Testis (tissue), 3 donors: ENCODE data around the gene ZBED3. TPM values are rescaled to one million over a fixed set of nuclear protein-coding genes. Genes with fewer than 3 reads are reported as not detected.

Experiments used
- DNase-seq: peaks from one replicate; pipeline ENCODE4 v3.0.0-alpha.2; 2019
- H3K27ac ChIP-seq, 2 donors: fragments of 200-600 bp; sonication (generic); one replicate each; pipeline ENCODE4 v1.5.1; 2019
- H3K27me3 ChIP-seq: fragments of 200-600 bp; sonication (generic); one replicate; pipeline ENCODE4 v1.5.1; 2019
- H3K36me3 ChIP-seq: fragments of 200-600 bp; sonication (generic); one replicate; pipeline ENCODE4 v1.5.1; 2017; ENCODE audit warnings: low read depth; ENCODE audit errors: missing control alignments
- H3K4me1 ChIP-seq: fragments of 200-600 bp; sonication (generic); one replicate; pipeline ENCODE4 v1.5.1; 2019
- H3K4me3 ChIP-seq, 2 donors: fragments of 200-600 bp; sonication (generic); one replicate each; pipeline ENCODE4 v1.5.1; 2017 to 2019
- H3K9me3 ChIP-seq: fragments of 200-600 bp; sonication (generic); one replicate; pipeline ENCODE4 v1.5.1; 2017
- POLR2A ChIP-seq: fragments of 450-650 bp; IDR thresholded peaks from one replicate; pipeline ENCODE4 v1.6.1; 2017; ENCODE audit warnings: antibody characterized with exemption, mild to moderate bottlenecking, moderate library complexity
- WGBS, 2 donors: methylation state at CpG; one replicate each; pipeline ENCODE4 v1.1.5; 2018; 5-methylcytosine and 5-hydroxymethylcytosine counted together
- intact Hi-C: fragments of 100-400 bp; cut with DNase I; formaldehyde crosslinking; loops from one replicate; pipeline ENCODE4 v1.15.1; 2023; ENCODE audit warnings: low total_unique reads
- polyA plus RNA-seq: library from polyadenylated mRNA; stranded (reverse); fragments of 350-450 nt; fragmentation: Illumina TruSeq; extraction: RNeasy Lipid Tissue Mini Kit (QIAGEN cat#74804); gene quantifications from one replicate; pipeline ENCODE4 v1.2.3, GENCODE V29; 2014; ENCODE audit warnings: low read depth, low replicate concordance; ENCODE audit not compliant: insufficient read depth
- total RNA-seq, 2 donors: library from RNA; depleted of rRNA; stranded (reverse); fragments of >200 nt; gene quantifications; one replicate each; pipeline ENCODE4 v1.2.3, GENCODE V29; 2016
- TF ChIP-seq, protein P1 (sequence below), 3 experiments: fragments of 450-650 bp in 2 of 3; fragments of 200-600 bp in 1 of 3; sonication (generic) in 1 of 3; IDR thresholded peaks; one replicate each; pipeline ENCODE4 v1.5.1; 2016 to 2019; ENCODE audit warnings: antibody characterized with exemption in 3 of 3, mild to moderate bottlenecking in 2 of 3, moderate library complexity in 1 of 3

The ZBED3 gene
- total and polyA plus RNA-seq, 3 donors from 2014 or later, result 6.9 to 14.5 (median 7.9) TPM

- TF ChIP-seq, protein P1, sequence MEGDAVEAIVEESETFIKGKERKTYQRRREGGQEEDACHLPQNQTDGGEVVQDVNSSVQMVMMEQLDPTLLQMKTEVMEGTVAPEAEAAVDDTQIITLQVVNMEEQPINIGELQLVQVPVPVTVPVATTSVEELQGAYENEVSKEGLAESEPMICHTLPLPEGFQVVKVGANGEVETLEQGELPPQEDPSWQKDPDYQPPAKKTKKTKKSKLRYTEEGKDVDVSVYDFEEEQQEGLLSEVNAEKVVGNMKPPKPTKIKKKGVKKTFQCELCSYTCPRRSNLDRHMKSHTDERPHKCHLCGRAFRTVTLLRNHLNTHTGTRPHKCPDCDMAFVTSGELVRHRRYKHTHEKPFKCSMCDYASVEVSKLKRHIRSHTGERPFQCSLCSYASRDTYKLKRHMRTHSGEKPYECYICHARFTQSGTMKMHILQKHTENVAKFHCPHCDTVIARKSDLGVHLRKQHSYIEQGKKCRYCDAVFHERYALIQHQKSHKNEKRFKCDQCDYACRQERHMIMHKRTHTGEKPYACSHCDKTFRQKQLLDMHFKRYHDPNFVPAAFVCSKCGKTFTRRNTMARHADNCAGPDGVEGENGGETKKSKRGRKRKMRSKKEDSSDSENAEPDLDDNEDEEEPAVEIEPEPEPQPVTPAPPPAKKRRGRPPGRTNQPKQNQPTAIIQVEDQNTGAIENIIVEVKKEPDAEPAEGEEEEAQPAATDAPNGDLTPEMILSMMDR (IDR thresholded peaks at IDR 0.05), result no peak
- TF ChIP-seq POLR2A, result no peak
- intact Hi-C loops, result no loop called here
- WGBS, 2 donors, result 75% methylated on average over 1 of the region's 1 CpG
- Histone ChIP-seq H3K4me3 (no peak overlapping the region), H3K27me3 (no peaks in the 10 kb centered on the region), H3K36me3 (no peaks in the 10 kb centered on the region), H3K4me1 (no peaks in the 10 kb centered on the region), H3K27ac (no peak overlapping the region), H3K9me3 (no peaks in the 10 kb centered on the region)
- DNase-seq, result no peak
Observed at GRCh38 chr5:77066823-77067442, 20.2 kb downstream of the ZBED3 start.

- no peak for TF ChIP-seq POLR2A
- TF ChIP-seq, protein P1 (IDR thresholded peaks at IDR 0.05), result no peak
- Histone ChIP-seq H3K4me1 (no peaks in the 10 kb centered on the region), H3K9me3 (no peaks in the 10 kb centered on the region), H3K27ac (no peak overlapping the region), H3K27me3 (no peaks in the 10 kb centered on the region), H3K4me3 (no peak overlapping the region), H3K36me3 (no peaks in the 10 kb centered on the region)
- intact Hi-C loops, result no loop called here
- no peak for DNase-seq
- 75 to 100% methylated on average over 1 of the region's 1 CpG for whole genome bisulfite sequencing, 2 donors
Observed at GRCh38 chr5:77066184-77066583, 20.9 kb downstream of the ZBED3 start.

- no peak overlapping the region for H3K27ac ChIP-seq
- intact Hi-C loops, result no loop called here
- 85 to 90% methylated on average over 3 of the region's 3 CpGs for WGBS, 2 donors
Observed at GRCh38 chr5:77065256-77065655, 21.8 kb downstream of the ZBED3 start.

GRCh38 chr5:77064040-77064439, 23.0 kb downstream of the ZBED3 start:
- intact Hi-C loops, result no loop called here
- no peak for DNase-seq
- TF ChIP-seq POLR2A, result no peak
- TF ChIP-seq, protein P1 (IDR thresholded peaks at IDR 0.05), result no peak
- H3K4me1 ChIP-seq, result no peaks in the 10 kb centered on the region
- H3K4me3 ChIP-seq, result no peak overlapping the region
- no peak overlapping the region for H3K27ac ChIP-seq
- H3K9me3 ChIP-seq, result no peaks in the 10 kb centered on the region
- no peaks in the 10 kb centered on the region for H3K36me3 ChIP-seq
- H3K27me3 ChIP-seq, result no peaks in the 10 kb centered on the region
- WGBS, 2 donors, result 57 to 74% methylated on average over 3 of the region's 3 CpGs

More at GRCh38 chr5:77065256-77065655, 21.8 kb downstream of the ZBED3 start:
- Histone ChIP-seq H3K27me3 (no peaks in the 10 kb centered on the region), H3K9me3 (no peaks in the 10 kb centered on the region), H3K36me3 (no peaks in the 10 kb centered on the region), H3K4me3 (no peak overlapping the region), H3K4me1 (no peaks in the 10 kb centered on the region)
- DNase-seq, result no peak
- TF ChIP-seq, protein P1 (IDR thresholded peaks at IDR 0.05), result no peak
- TF ChIP-seq POLR2A, result no peak
